Fibroblast of skin of abdomen (primary cell): ENCODE results near the gene KIN.
A peak's percentile ranks its signal among the peaks of the same experiment; 100 is the strongest.
"Not testable (repeated sequence)": the region's sequence is repeated elsewhere in the genome, so short reads cannot be mapped to it uniquely, and the experiment has no call there.

Source experiments
- DNase-seq: peaks from one replicate; pipeline ENCODE4 v3.0.0-alpha.2; 2013

Gene KIN

GRCh38 chr10:7794251-7795026 lies 6.6 kb upstream of the KIN start:
- no peak for DNase-seq

DNA sequence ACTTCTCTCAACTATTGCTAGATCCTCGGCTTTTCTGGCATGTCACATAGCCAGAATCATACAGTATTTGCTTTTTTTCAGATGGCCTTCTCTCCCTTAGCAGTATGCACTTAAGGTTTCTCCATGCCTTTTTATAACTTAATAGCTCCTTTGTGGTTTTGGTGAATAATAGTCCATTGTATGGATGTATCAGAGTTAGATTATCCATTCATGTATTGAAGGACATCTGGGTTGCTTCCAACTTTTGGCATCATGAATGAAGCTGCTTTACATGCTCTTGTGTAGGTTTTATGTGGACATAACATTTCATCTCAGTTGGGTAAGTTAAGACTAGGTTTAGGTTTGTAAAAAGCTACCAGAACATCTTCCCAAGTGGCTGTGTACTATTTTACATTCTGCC lies 4.7 kb upstream of the KIN start:
- DNase-seq: no peak

GRCh38 chr10:7789390-7789789 lies 1.6 kb upstream of the KIN start:
- DNase-seq: peak; percentile 20

DNA sequence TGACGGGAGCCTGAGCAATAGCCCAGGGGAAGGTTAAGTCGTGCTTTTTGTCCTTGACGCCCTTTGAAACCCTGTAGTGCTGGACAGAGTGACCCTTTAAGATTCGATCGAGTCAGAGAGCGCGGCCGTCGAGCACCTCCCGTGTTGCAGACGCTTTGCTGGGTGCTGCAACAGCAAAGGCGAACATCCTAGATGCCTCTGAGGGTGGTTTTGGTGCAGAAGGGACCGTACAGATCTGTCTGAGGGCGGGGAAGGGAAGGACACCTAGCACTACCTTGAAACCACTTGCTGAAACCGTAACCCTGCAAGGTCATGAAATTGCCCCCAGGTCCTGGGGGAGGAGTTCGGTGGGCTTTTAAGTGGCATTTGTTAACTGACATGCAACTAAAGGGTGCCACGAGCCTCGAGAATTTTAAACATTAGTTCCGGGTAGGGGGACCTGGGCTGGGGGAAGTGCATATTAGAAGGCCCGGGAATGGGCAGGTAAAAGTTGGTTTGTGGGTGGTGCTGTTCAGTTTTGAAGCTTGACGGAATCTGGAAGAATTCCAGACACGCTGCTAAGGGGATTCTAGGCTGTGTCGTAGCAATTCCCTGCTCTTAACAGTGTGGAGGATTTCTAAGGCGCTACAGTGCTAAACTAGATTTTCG lies 970 bp upstream of the KIN start:
- no peak for DNase-seq

GRCh38 chr10:7787150-7787856 lies 490 bp downstream of the KIN start:
- no peak for DNase-seq

DNA sequence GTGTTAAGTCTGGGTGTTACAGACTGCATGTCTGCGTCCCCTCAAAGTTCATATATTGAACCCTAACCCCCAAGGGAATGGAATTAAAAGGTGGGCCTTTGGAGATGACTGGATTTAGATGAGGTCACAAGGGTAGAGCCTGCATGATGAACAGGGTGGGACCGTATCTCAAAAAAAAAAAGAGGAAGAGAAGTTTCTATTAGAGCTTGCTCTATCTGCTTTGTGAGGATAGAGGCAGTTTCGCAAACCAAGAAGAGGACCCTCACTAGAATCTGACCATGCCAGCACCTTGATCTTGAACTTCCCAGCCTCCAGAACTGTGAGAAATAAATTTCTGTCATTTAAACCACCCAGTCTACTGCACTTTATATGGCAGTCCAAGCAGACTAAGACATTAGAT lies 1.4 kb downstream of the KIN start:
- no peak for DNase-seq

DNA sequence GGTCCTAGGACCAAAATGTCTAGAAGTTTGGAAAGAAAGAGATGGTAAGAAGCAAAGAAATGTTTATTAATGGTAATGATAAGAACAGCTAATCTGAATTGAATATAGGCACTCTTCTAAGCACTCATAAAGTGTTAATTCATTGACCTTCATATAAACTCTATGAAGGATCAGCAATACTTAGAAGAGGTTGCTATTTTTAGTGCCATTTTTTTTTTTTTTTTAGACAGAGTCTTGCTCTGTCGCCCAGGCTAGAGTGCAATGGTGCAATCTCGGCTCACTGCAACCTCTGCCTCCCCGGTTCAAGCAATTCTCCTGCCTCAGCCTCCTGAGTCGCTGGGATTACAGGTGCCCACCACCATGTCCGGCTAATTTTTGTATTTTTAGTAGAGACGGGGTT lies 5.6 kb downstream of the KIN start:
- not testable (repeated sequence) for DNase-seq

- DNase-seq: no peak
Measured at GRCh38 chr10:7776777-7777176, 11.0 kb downstream of the KIN start.

- no peak for DNase-seq
Measured at GRCh38 chr10:7773845-7774801, 13.7 kb downstream of the KIN start.

- DNase-seq: no peak
Measured at GRCh38 chr10:7768417-7768816, 19.4 kb downstream of the KIN start.

DNA sequence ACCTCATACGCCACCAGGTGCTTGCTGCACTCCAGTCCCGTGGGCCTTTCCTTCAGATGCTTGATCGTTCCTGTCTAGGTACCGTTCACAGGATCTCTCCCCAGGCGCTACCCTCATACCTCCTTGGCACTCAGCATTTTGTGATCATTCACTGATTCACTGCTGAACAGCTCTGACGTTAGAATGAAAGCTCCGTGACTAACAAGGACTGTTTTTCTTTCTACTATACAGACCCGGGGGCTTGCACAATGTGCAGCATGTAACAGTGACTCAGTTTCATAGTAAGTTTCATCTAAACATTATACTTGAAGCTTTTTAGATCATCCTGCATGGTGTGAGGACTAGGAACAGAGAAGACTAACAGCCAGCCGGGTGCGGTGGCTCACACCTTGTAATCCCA lies 20.6 kb downstream of the KIN start:
- no peak for DNase-seq

GRCh38 chr10:7766241-7766640 lies 21.6 kb downstream of the KIN start:
- DNase-seq: no peak

DNA sequence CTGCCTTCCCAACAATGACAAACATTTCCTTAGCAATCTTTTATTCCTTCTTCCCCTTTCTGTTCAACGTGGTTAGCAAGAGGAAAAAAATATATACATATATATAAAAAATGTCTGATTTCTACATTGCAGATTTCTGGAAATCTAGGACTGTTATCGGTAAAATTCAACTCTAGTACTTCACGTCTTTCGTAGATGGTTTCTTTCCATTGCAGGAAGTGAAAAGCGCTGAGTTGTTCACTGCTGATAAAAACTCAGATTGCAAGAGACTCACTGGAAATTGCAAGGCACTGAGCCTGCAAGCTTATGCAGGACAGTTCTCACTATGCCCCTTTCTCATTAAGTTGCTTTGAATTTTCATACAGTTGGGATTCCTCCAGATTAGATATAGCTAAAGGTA lies 23.9 kb downstream of the KIN start:
- no peak for DNase-seq

DNA sequence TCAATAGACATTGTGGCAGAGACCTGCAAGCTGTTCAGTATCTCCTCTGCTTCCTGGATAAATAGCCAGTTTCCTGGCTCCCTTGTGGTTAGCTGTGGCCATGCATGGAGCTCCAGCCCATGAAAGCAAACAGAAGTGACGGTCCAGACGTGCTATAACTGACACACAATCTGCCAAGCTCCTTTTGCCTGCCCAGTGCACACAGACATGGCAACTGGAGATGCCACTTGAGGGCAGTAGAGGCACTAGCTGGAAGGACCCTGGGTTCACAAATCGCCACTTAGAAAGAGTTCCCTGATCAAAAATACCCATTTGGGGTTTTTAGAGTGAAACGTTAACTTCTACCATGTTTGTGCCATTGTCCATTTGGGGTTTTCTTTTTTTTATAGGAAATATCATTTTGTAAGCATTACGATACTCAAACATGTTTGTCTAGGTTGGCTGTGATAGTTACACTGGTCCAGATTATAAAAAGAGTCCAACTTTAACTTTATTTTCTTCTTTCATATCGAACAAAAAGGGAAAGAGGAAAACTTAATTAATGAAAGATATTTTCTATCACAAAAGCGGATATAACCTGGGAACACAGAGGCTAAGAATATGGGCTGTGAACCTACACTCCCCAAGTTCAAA lies 31.3 kb downstream of the KIN start:
- peak; percentile 8 for DNase-seq

DNA sequence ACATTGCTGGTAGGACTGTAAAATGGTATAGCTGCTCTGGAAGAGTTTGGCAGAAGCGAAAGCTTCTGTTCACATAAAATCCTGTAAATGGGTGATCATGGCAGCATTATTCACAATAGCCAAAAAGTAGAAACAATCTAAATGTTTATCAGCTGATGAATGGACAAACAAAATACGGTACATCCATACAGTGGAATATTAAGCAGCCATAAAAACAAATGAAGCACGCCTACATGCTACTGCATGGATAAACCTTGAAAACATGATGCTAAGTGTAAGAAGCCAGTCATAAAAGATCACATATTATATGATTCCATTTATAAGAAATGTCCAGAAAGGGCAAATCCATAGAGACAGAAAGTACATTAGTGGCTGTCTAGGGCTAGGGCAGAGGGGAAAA lies 32.7 kb downstream of the KIN start:
- DNase-seq: no peak

DNA sequence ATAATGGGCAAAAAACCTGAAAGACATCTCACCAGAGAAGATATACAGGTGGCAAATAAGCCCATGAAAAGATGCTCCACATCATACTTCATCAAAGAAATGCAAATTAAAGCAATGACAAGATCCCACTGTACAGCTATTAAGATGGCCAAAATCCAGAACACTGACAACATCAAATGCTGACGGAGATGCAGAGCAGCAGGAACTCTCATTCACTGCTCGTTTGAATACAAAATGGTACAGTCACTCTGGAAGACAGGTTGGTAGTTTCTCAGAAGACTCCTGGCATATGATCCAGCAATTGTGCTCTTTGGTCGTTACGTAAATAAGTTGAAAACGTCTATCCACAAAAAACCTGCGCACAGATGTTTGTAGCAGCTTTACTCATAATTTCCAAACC lies 35.5 kb downstream of the KIN start:
- DNase-seq: no peak

DNA sequence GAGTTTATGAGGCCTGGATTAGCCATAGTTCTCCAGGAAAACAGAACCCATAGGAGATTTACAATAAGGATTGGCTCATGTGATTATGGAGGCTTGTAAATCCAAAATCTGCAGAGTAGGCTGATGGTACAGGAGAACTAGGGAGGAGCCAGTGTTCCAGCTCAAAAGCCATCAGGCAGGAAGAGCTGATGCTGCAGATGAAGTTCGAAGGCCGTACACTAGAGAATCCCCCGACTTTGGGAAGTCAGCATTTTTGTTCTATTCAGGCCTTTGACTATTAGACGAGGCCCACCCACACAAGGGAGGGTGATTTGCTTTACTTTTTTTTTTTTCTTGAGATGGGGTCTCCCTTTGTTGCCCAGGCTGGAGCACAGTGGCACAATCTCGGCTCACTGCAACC lies 37.6 kb downstream of the KIN start:
- no peak for DNase-seq

DNA sequence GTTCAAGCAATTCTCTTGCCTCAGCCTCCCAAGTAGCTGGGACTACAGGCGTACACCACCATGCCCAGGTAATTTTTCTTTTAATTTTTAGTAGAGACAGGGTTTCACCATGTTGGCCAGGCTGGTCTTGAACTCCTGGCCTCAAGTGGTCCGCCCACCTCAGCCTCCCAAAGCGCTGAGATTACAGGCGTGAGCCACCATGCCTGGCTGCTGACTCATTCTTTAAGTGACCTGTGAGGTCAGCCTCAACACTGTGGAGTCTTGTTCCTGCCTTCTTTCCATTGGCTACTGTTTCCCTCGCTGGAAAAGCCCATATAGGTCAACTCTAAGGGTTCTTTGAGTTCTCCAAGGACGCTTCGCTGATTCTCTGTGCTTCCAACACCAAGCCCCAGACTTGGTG lies 39.2 kb downstream of the KIN start:
- not testable (repeated sequence) for DNase-seq

GRCh38 chr10:7744307-7744706 lies 43.5 kb downstream of the KIN start:
- DNase-seq: no peak

GRCh38 chr10:7738536-7739407 lies 49.0 kb downstream of the KIN start:
- DNase-seq: no peak

DNA sequence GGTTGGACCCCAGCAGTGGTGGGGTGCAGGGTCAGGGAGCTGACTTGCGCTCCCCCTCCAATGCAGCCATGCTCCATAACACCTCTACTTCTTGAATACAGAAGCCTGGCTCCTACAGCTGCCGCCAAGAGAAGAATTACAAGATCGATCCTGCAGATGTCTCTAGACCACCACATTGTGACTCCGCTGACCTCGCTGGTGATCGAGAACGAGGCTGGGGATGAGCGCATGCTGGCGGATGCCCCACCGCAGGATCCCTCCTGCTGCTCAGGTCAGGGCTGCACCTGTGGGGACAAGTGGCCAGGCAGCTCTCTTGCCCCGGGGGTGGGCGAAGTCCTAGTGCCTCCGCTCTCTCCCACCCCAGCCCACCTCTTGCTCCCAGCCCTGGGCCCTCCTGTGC lies 53.0 kb downstream of the KIN start:
- DNase-seq: no peak
